Testis (tissue), 2 donors: ENCODE measurements around the gene TMOD4.

Source experiments
- POLR2A ChIP-seq: fragments of 450-650 bp; IDR thresholded peaks from one replicate; pipeline ENCODE4 v1.6.1; 2017; ENCODE audit warnings: antibody characterized with exemption, mild to moderate bottlenecking, moderate library complexity
- TF ChIP-seq, protein P1 (sequence below), 3 experiments: fragments of 450-650 bp in 2 of 3; fragments of 200-600 bp in 1 of 3; sonication (generic) in 1 of 3; IDR thresholded peaks; one replicate each; pipeline ENCODE4 v1.5.1; 2016 to 2019; ENCODE audit warnings: antibody characterized with exemption in 3 of 3, mild to moderate bottlenecking in 2 of 3, moderate library complexity in 1 of 3

DNA sequence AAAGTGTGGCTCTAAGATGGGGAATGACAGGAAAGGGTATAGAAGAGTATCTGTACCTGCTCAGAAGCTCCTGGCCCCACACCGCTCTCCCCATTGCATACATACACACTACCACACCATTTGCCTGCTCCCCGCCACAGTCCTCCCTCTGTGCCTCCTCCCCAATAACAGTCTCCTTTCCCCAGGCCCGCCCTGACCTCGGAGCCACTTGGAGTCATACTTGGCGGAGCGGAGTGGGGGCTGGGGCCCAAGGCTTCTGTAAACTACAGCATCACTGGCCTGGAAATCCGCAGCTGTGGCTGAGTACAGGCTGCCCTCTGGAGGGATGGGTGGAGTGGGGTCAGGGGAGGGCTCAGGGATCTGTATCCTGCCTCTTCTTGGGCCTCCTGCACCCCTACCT is 38.0 kb downstream of the TMOD4 start:
- TF ChIP-seq, protein P1, sequence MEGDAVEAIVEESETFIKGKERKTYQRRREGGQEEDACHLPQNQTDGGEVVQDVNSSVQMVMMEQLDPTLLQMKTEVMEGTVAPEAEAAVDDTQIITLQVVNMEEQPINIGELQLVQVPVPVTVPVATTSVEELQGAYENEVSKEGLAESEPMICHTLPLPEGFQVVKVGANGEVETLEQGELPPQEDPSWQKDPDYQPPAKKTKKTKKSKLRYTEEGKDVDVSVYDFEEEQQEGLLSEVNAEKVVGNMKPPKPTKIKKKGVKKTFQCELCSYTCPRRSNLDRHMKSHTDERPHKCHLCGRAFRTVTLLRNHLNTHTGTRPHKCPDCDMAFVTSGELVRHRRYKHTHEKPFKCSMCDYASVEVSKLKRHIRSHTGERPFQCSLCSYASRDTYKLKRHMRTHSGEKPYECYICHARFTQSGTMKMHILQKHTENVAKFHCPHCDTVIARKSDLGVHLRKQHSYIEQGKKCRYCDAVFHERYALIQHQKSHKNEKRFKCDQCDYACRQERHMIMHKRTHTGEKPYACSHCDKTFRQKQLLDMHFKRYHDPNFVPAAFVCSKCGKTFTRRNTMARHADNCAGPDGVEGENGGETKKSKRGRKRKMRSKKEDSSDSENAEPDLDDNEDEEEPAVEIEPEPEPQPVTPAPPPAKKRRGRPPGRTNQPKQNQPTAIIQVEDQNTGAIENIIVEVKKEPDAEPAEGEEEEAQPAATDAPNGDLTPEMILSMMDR (IDR thresholded peaks at IDR 0.05) = no peak
- no peak for TF ChIP-seq POLR2A
